CD4-positive, alpha-beta T cell (primary cell): ENCODE data around the gene SMR3B. TPM values are rescaled to one million over a fixed set of nuclear protein-coding genes. Genes with fewer than 3 reads are reported as not detected.

Experiments used
- ATAC-seq: fragments of 200-7000 bp; cut with Tn5 transposase; one replicate; pipeline ENCODE4 v1.10.0; 2022; ENCODE audit warnings: mild to moderate bottlenecking; ENCODE audit not compliant: poor library complexity
- CTCF ChIA-PET: fragments of 350-600 bp; sonication (Branson Sonifier 250); formaldehyde crosslinking; loops from one replicate; lab custom pipeline; 2021; ENCODE audit warnings: antibody characterized with exemption, inconsistent platforms; lab: Charles Lee
- POLR2A ChIA-PET: fragments of 350-600 bp; sonication (Branson Sonifier 250); formaldehyde crosslinking; loops from one replicate; lab custom pipeline; 2021; ENCODE audit warnings: antibody characterized with exemption, inconsistent platforms; lab: Charles Lee
- DNase-seq, 14 experiments: peaks; one replicate each; pipeline ENCODE4 v3.0.0-alpha.2; 2013 to 2020; ENCODE audit warnings: mixed read lengths in 2 of 14
- H3K27ac ChIP-seq, 2 donors: one replicate each; pipeline versions ENCODE4 v1.5.1 to v1.7.0; 2013; ENCODE audit warnings: low read length in 2 of 2, low read depth in 1 of 2, mild to moderate bottlenecking in 1 of 2
- H3K27me3 ChIP-seq, 2 experiments: 1 replicate in 1 of 2; 2 replicates in 1 of 2; pipeline versions ENCODE4 v1.6.1 to v1.7.0; 2013; ENCODE audit warnings: low read length in 2 of 2, control low read depth in 1 of 2, mild to moderate bottlenecking in 1 of 2, moderate library complexity in 1 of 2; ENCODE audit not compliant: insufficient read depth in 2 of 2, control insufficient read depth in 1 of 2
- H3K36me3 ChIP-seq: one replicate; pipeline ENCODE4 v1.6.1; 2013; ENCODE audit warnings: low read length, control low read depth; ENCODE audit not compliant: insufficient read depth
- H3K4me1 ChIP-seq: one replicate; pipeline ENCODE4 v1.6.1; 2013; ENCODE audit warnings: low read length, control low read depth; ENCODE audit not compliant: insufficient read depth
- H3K4me3 ChIP-seq: one replicate; pipeline ENCODE4 v1.5.1; 2013; ENCODE audit warnings: mild to moderate bottlenecking, low read length, moderate library complexity
- H3K9me3 ChIP-seq, 2 experiments: 1 replicate in 1 of 2; 2 replicates in 1 of 2; pipeline versions ENCODE4 v1.6.1 to v1.7.0; 2013; ENCODE audit warnings: low read length in 2 of 2, mild to moderate bottlenecking in 2 of 2, control low read depth in 1 of 2, moderate library complexity in 1 of 2; ENCODE audit not compliant: control insufficient read depth in 1 of 2, insufficient read depth in 1 of 2
- H3K27ac Mint-ChIP-seq: one replicate; pipeline ENCODE4 v1.8.0; 2020; ENCODE audit warnings: mixed read lengths
- H3K27me3 Mint-ChIP-seq: one replicate; pipeline ENCODE4 v1.8.0; 2021; ENCODE audit warnings: mixed read lengths
- H3K36me3 Mint-ChIP-seq: one replicate; pipeline ENCODE4 v1.8.0; 2021; ENCODE audit warnings: low read depth, mixed read lengths
- H3K4me1 Mint-ChIP-seq: one replicate; pipeline ENCODE4 v1.8.0; 2021; ENCODE audit warnings: low read depth, mixed read lengths
- H3K4me3 Mint-ChIP-seq: one replicate; pipeline ENCODE4 v1.8.0; 2020; ENCODE audit warnings: mild to moderate bottlenecking, mixed read lengths
- H3K9me3 Mint-ChIP-seq: one replicate; pipeline ENCODE4 v1.8.0; 2020; ENCODE audit warnings: mixed read lengths
- CTCF ChIP-seq: fragments of 200-600 bp; IDR thresholded peaks from one replicate; pipeline ENCODE4 v1.8.0; 2022; ENCODE audit warnings: antibody characterized with exemption, mild to moderate bottlenecking
- intact Hi-C, 2 experiments: fragments of 100-400 bp; cut with DNase I in 1 of 2; cut with micrococcal nuclease in 1 of 2; formaldehyde crosslinking; loops; one replicate each; pipeline versions ENCODE4 v1.15.1 to v1.9.0; 2023 to 2025; cut with DNase I, micrococcal nuclease
- total RNA-seq, 174 experiments: library from RNA in 2 of 174; stranded (reverse) in 2 of 174; gene quantifications; one replicate each; pipeline ENCODE4 v1.2.3 and lab custom pipeline; 2021 to 2026

SMR3B gene
- total RNA-seq, 2 experiments from 2014 or later, result not detected

- Histone ChIP-seq H3K27me3 (no peaks in the 10 kb centered on the region), H3K4me1 (no peaks in the 10 kb centered on the region), H3K4me3 (no peak overlapping the region), H3K36me3 (no peaks in the 10 kb centered on the region), H3K9me3 (no peaks in the 10 kb centered on the region), H3K27ac (no peak overlapping the region)
- intact Hi-C loops, result no loop called here
- ChIA-PET POLR2A (no interaction called here), CTCF (no interaction called here)
- no peaks in the 10 kb centered on the region for H3K4me1 Mint-ChIP-seq
- ATAC-seq, result no peak
- no peaks in the 10 kb centered on the region for H3K9me3 Mint-ChIP-seq
- H3K36me3 Mint-ChIP-seq, result no peaks in the 10 kb centered on the region
- no peak overlapping the region for H3K27ac Mint-ChIP-seq
- H3K4me3 Mint-ChIP-seq, result no peak overlapping the region
- no peak for DNase-seq
- TF ChIP-seq CTCF, result no peak
- no peaks in the 10 kb centered on the region for H3K27me3 Mint-ChIP-seq
Measured at GRCh38 chr4:70367813-70368212, 15.1 kb upstream of the SMR3B start.

GRCh38 chr4:70371987-70372386, 10.9 kb upstream of the SMR3B start:
- Mint-ChIP-seq H3K36me3 (no peaks in the 10 kb centered on the region), H3K4me3 (no peak overlapping the region), H3K27ac (no peak overlapping the region), H3K4me1 (no peaks in the 10 kb centered on the region), H3K27me3 (no peaks in the 10 kb centered on the region), H3K9me3 (peaks cover 3% of the 10 kb centered on the region)
- intact Hi-C loops, result no loop called here
- H3K27ac ChIP-seq, result no peak overlapping the region
- no peak for ATAC-seq
- DNase-seq, result no peak
- H3K9me3 ChIP-seq, result no peaks in the 10 kb centered on the region
- POLR2A ChIA-PET, result no interaction called here
- no peaks in the 10 kb centered on the region for H3K27me3 ChIP-seq
- H3K4me3 ChIP-seq, result no peak overlapping the region
- no peaks in the 10 kb centered on the region for H3K36me3 ChIP-seq
- TF ChIP-seq CTCF, result no peak
- CTCF ChIA-PET, result no interaction called here
- no peaks in the 10 kb centered on the region for H3K4me1 ChIP-seq

GRCh38 chr4:70372760-70373159, 10.2 kb upstream of the SMR3B start:
- Histone ChIP-seq H3K36me3 (no peaks in the 10 kb centered on the region), H3K9me3 (no peaks in the 10 kb centered on the region), H3K27ac (no peak overlapping the region), H3K27me3 (no peaks in the 10 kb centered on the region), H3K4me3 (no peak overlapping the region), H3K4me1 (no peaks in the 10 kb centered on the region)
- no peak for DNase-seq
- TF ChIP-seq CTCF, result no peak
- ChIA-PET POLR2A (no interaction called here), CTCF (no interaction called here)
- H3K9me3 Mint-ChIP-seq, result peaks cover 3% of the 10 kb centered on the region
- ATAC-seq, result no peak
- H3K27me3 Mint-ChIP-seq, result no peaks in the 10 kb centered on the region
- no peaks in the 10 kb centered on the region for H3K36me3 Mint-ChIP-seq
- no peaks in the 10 kb centered on the region for H3K4me1 Mint-ChIP-seq
- no peak overlapping the region for H3K27ac Mint-ChIP-seq
- no peak overlapping the region for H3K4me3 Mint-ChIP-seq
- intact Hi-C loops, result no loop called here
